ENCODE data around the gene ARX. TPM values are rescaled to one million over a fixed set of nuclear protein-coding genes. Genes with fewer than 3 reads are reported as not detected.

ARX gene
- total and polyA plus RNA-seq, 2 donors (not counting 3 experiments of a cell fraction or from before 2014, with no cell fraction given) = not detected

DNA sequence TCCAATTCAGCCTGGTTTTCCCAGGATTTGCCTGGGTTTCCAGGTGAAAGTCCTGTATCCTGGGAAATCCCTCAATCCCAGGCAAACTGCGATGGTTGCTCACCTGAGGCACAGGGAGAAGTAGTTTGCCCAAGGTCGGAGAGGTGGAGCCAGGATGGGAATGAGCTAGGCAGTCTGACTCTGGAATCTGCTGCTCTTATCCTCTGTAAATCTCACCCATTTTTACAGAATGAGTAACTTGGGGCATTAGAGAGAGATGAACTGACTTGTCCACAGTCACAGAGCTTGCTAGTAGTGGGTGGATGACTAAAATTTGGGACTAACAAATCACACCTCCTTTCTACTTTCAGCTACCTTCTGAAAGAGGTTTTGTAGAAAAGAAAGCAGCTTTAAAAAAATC, 9.8 kb upstream of the ARX start:
- BruUV-seq (replicated peaks) = no TSS peak
- peaks cover 2% of the 10 kb centered on the region for H3K4me1 ChIP-seq (ENCODE audit: control insufficient read depth, extremely low read depth, insufficient read depth, low read length)
- no peaks in the 10 kb centered on the region for H3K9me1 ChIP-seq (replicated peaks; ENCODE audit: control insufficient read depth, extremely low read depth, insufficient read depth, low read length)
- H2AFZ ChIP-seq (ENCODE audit: low read depth, low read length) = no peak overlapping the region
- ChIA-PET POLR2A (no interaction called here), CTCF (interaction anchor here (2.0 kb wide), 1 partner anchor 186 kb away, joined by 11 read pairs; no protein-coding TSS in a partner anchor)
- no peak overlapping the region for H3K4me3 ChIP-seq (replicated peaks in 1 of 3; ENCODE audit: insufficient read depth in 1 of 3, low read depth in 1 of 3, low read length in 3 of 3)
- dilution Hi-C loops (cut with MboI; ENCODE audit: extremely low pct_ligation_motif_present, low sequenced_read_pairs) = no loop called here
- DNase-seq (ENCODE audit: low read depth, low spot score) (no peak), FAIRE-seq (no peak)
- H3K9me3 ChIP-seq (replicated peaks; ENCODE audit: control insufficient read depth, insufficient read depth, low read length) = no peaks in the 10 kb centered on the region
- intact Hi-C loops (cut with micrococcal nuclease) = no loop called here
- no peak overlapping the region for H3K9ac ChIP-seq (replicated peaks; ENCODE audit: extremely low read depth, insufficient read depth, low read length)
- no peak for TF ChIP-seq FOS (IDR thresholded peaks at IDR 0.05; ENCODE audit: borderline replicate concordance, insufficient read depth, low read length)
- no peak for TF ChIP-seq GATA2 (IDR thresholded peaks at IDR 0.05; ENCODE audit: insufficient read depth, insufficient read length, low read depth, low read length)
- TF ChIP-seq, protein P1, sequence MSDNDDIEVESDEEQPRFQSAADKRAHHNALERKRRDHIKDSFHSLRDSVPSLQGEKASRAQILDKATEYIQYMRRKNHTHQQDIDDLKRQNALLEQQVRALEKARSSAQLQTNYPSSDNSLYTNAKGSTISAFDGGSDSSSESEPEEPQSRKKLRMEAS (IDR thresholded peaks at IDR 0.05; ENCODE audit: insufficient read depth, insufficient read length) = no peak
- no peak for TF ChIP-seq EZH2 (IDR thresholded peaks at IDR 0.05; ENCODE audit: borderline replicate concordance, low read depth, low read length, severe bottlenecking)
- no peak for TF ChIP-seq MYC (IDR thresholded peaks at IDR 0.05; ENCODE audit: low read depth, low read length)
- no peak overlapping the region for H3K27ac ChIP-seq (ENCODE audit: insufficient read depth, low read depth, low read length)
- H3K27me3 ChIP-seq (ENCODE audit: control insufficient read depth in 2 of 2, insufficient read depth in 2 of 2, low read length in 2 of 2) = peaks cover 44 to 52% of the 10 kb centered on the region in 2 experiments
- H3K79me2 ChIP-seq (ENCODE audit: control insufficient read depth, insufficient read depth, low read length) = no peaks in the 10 kb centered on the region
- H3K4me2 ChIP-seq (ENCODE audit: insufficient read depth, low read length) = no peak overlapping the region
- H3K36me3 ChIP-seq (ENCODE audit: control insufficient read depth in 2 of 2, extremely low read depth in 1 of 2, insufficient read depth in 2 of 2, low read length in 2 of 2) = no peaks in the 10 kb centered on the region
- H4K20me1 ChIP-seq (replicated peaks; ENCODE audit: control insufficient read depth, extremely low read depth, insufficient read depth, low read length) = no peaks in the 10 kb centered on the region

DNA sequence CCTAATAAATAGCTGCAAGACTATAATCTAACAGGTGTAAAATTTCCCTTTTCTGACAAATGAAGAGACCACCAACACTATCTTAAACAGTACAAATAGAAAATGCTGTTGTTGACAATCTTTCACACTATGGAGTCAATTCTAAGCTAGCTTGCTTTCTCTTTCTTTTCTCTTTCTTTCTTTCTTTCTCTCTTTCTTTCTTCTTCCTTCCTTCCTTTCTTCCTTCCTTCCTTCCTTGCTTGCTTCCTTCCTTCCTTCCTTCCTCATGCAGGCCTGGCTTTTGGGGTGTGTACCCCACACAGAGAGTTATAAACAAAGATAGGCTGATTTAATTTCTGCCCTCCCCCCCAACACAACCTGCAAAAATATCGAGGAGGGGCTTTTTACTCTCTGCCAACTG, 8.1 kb upstream of the ARX start:
- H3K9me3 ChIP-seq (replicated peaks; ENCODE audit: control insufficient read depth, insufficient read depth, low read length) = no peaks in the 10 kb centered on the region
- no peak overlapping the region for H3K4me3 ChIP-seq (replicated peaks in 1 of 3; ENCODE audit: insufficient read depth in 1 of 3, low read depth in 1 of 3, low read length in 3 of 3)
- no peaks in the 10 kb centered on the region for H3K9me1 ChIP-seq (replicated peaks; ENCODE audit: control insufficient read depth, extremely low read depth, insufficient read depth, low read length)
- no peak for DNase-seq (ENCODE audit: low read depth, low spot score)
- no peaks in the 10 kb centered on the region for H3K36me3 ChIP-seq (ENCODE audit: control insufficient read depth in 2 of 2, extremely low read depth in 1 of 2, insufficient read depth in 2 of 2, low read length in 2 of 2)
- BruUV-seq (replicated peaks) = no TSS peak
- FAIRE-seq = no peak
- H3K27ac ChIP-seq (ENCODE audit: insufficient read depth, low read depth, low read length) = no peak overlapping the region
- no peaks in the 10 kb centered on the region for H4K20me1 ChIP-seq (replicated peaks; ENCODE audit: control insufficient read depth, extremely low read depth, insufficient read depth, low read length)
- ChIA-PET POLR2A (no interaction called here), CTCF (interaction anchor here (1.1 kb wide), 1 partner anchor 185 kb away, joined by 3 read pairs; no protein-coding TSS in a partner anchor)
- no peaks in the 10 kb centered on the region for H3K79me2 ChIP-seq (ENCODE audit: control insufficient read depth, insufficient read depth, low read length)
- H3K9ac ChIP-seq (replicated peaks; ENCODE audit: extremely low read depth, insufficient read depth, low read length) = no peak overlapping the region
- TF ChIP-seq POLR2AphosphoS5 (IDR thresholded peaks at IDR 0.05; ENCODE audit: insufficient read depth, low read depth, low read length) (no peak), JUN (IDR thresholded peaks at IDR 0.05; ENCODE audit: borderline replicate concordance, insufficient read depth, insufficient read length, low read depth) (no peak), EZH2 (IDR thresholded peaks at IDR 0.05; ENCODE audit: borderline replicate concordance, low read depth, low read length, severe bottlenecking) (no peak), FOS (IDR thresholded peaks at IDR 0.05; ENCODE audit: borderline replicate concordance, insufficient read depth, low read length) (no peak), POLR2A (IDR thresholded peaks at IDR 0.05; ENCODE audit: low read depth, low read length) (no peak), MYC (IDR thresholded peaks at IDR 0.05; ENCODE audit: low read depth, low read length) (no peak), GATA2 (IDR thresholded peaks at IDR 0.05; ENCODE audit: insufficient read depth, insufficient read length, low read depth, low read length) (no peak)
- TF ChIP-seq, protein P2, sequence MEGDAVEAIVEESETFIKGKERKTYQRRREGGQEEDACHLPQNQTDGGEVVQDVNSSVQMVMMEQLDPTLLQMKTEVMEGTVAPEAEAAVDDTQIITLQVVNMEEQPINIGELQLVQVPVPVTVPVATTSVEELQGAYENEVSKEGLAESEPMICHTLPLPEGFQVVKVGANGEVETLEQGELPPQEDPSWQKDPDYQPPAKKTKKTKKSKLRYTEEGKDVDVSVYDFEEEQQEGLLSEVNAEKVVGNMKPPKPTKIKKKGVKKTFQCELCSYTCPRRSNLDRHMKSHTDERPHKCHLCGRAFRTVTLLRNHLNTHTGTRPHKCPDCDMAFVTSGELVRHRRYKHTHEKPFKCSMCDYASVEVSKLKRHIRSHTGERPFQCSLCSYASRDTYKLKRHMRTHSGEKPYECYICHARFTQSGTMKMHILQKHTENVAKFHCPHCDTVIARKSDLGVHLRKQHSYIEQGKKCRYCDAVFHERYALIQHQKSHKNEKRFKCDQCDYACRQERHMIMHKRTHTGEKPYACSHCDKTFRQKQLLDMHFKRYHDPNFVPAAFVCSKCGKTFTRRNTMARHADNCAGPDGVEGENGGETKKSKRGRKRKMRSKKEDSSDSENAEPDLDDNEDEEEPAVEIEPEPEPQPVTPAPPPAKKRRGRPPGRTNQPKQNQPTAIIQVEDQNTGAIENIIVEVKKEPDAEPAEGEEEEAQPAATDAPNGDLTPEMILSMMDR (IDR thresholded peaks at IDR 0.05; ENCODE audit: extremely low read depth in 1 of 2, insufficient read depth in 1 of 2, low read depth in 1 of 2, low read length in 2 of 2) = no peak
- TF ChIP-seq, protein P1 (IDR thresholded peaks at IDR 0.05; ENCODE audit: insufficient read depth, insufficient read length) = no peak
- intact Hi-C loops (cut with micrococcal nuclease) = loop anchor here (5.0 kb wide), 1 partner anchor 118 kb away; no protein-coding TSS in a partner anchor
- H3K4me1 ChIP-seq (ENCODE audit: control insufficient read depth, extremely low read depth, insufficient read depth, low read length) = peaks cover 1% of the 10 kb centered on the region
- no peak overlapping the region for H3K4me2 ChIP-seq (ENCODE audit: insufficient read depth, low read length)
- H2AFZ ChIP-seq (ENCODE audit: low read depth, low read length) = no peak overlapping the region
- dilution Hi-C loops (cut with MboI; ENCODE audit: extremely low pct_ligation_motif_present, low sequenced_read_pairs) = no loop called here
- peaks cover 56 to 69% of the 10 kb centered on the region in 2 experiments for H3K27me3 ChIP-seq (ENCODE audit: control insufficient read depth in 2 of 2, insufficient read depth in 2 of 2, low read length in 2 of 2)
